Measurements from ENCODE around the gene PAX5.
A peak's percentile ranks its signal among the peaks of the same experiment; 100 is the strongest.

The PAX5 gene

DNA sequence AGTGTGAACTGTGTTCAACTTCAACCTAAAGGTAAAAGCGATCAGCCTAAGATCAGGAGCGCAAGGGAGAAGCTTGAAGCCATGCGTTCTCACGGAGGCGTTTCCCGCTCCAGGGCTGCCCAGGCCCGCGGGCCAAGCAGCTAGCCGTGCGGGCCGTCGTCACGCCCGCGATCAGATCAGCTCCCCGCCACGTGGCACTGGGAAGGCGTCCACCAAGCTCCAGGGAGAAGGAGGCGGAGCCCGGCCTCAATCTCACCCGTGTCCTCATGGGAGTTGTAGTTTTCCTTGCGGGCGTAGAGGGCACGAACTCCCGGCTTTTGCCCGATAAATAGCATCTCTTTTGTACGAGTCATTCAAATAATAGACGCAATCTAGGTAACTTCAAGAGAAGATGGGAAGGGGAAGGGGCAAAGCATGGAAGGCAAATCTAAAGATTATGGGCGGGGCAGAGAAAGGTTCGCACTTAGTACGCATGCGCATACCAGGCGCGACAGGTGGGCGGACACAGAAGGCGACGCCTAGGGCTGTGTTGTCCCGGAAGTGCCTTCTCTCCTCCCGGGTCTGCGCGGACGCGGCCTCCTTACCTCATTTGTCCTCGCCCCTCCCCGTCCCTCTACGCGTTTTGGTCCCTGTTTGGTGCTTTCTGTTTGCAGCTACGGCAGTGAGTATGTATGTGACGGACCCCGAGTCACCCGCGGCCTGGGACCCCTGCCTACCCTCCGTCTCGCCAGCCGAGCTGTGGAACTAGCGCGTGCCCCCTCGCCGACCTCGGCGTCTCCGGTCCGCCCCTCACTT is 45.5 kb upstream of the PAX5 start (continued):
- TF ChIP-seq, protein P1, sequence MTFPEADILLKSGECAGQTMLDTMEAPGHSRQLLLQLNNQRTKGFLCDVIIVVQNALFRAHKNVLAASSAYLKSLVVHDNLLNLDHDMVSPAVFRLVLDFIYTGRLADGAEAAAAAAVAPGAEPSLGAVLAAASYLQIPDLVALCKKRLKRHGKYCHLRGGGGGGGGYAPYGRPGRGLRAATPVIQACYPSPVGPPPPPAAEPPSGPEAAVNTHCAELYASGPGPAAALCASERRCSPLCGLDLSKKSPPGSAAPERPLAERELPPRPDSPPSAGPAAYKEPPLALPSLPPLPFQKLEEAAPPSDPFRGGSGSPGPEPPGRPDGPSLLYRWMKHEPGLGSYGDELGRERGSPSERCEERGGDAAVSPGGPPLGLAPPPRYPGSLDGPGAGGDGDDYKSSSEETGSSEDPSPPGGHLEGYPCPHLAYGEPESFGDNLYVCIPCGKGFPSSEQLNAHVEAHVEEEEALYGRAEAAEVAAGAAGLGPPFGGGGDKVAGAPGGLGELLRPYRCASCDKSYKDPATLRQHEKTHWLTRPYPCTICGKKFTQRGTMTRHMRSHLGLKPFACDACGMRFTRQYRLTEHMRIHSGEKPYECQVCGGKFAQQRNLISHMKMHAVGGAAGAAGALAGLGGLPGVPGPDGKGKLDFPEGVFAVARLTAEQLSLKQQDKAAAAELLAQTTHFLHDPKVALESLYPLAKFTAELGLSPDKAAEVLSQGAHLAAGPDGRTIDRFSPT (tag by site-specific recombination; IDR thresholded peaks at IDR 0.05), result no peak
- TF ChIP-seq SETDB1 (IDR thresholded peaks at IDR 0.05; ENCODE audit: insufficient read length, low read length) (peak; percentile 95), ZFP69B (tag by site-specific recombination; IDR thresholded peaks at IDR 0.05) (peak; percentile 87), ZNF585B (tag by site-specific recombination; IDR thresholded peaks at IDR 0.05) (no peak), SP3 (tag by site-specific recombination; IDR thresholded peaks at IDR 0.05) (peak; percentile 91), ZXDB (tag by site-specific recombination; IDR thresholded peaks at IDR 0.05) (peak; percentile 90), OSR2 (tag by site-specific recombination; IDR thresholded peaks at IDR 0.05) (no peak), ZNF274 (IDR thresholded peaks at IDR 0.05; ENCODE audit: low read length) (no peak), ZNF274 (tag by site-specific recombination; IDR thresholded peaks at IDR 0.05; ENCODE audit: borderline replicate concordance) (no peak), ZBTB8A (tag by site-specific recombination; IDR thresholded peaks at IDR 0.05) (peak; percentile 78), ZNF366 (tag by site-specific recombination; conservative IDR thresholded peaks at IDR 0.05) (peak; percentile 83), KLF1 (tag by site-specific recombination; IDR thresholded peaks at IDR 0.05) (peak; percentile 29), ZNF629 (tag by site-specific recombination; IDR thresholded peaks at IDR 0.05) (peak; percentile 77), ZBTB48 (tag by site-specific recombination; IDR thresholded peaks at IDR 0.05) (peak; percentile 91), ZNF785 (tag by site-specific recombination; IDR thresholded peaks at IDR 0.05) (0 out of 2 replicates have a peak, but pooled peaks have one; percentile 39), ZFP37 (tag by site-specific recombination; IDR thresholded peaks at IDR 0.05) (peak; percentile 29; the same call in 1 of the 2 replicates), SP7 (tag by site-specific recombination; IDR thresholded peaks at IDR 0.05) (peak; percentile 59), ZNF664 (tag by site-specific recombination; IDR thresholded peaks at IDR 0.05) (no peak), ZSCAN30 (tag by site-specific recombination; IDR thresholded peaks at IDR 0.05) (no peak), ZFHX2 (tag by site-specific recombination; conservative IDR thresholded peaks at IDR 0.05) (0 out of 2 replicates have a peak, but pooled peaks have one; percentile 28)
- TF ChIP-seq, protein P2, sequence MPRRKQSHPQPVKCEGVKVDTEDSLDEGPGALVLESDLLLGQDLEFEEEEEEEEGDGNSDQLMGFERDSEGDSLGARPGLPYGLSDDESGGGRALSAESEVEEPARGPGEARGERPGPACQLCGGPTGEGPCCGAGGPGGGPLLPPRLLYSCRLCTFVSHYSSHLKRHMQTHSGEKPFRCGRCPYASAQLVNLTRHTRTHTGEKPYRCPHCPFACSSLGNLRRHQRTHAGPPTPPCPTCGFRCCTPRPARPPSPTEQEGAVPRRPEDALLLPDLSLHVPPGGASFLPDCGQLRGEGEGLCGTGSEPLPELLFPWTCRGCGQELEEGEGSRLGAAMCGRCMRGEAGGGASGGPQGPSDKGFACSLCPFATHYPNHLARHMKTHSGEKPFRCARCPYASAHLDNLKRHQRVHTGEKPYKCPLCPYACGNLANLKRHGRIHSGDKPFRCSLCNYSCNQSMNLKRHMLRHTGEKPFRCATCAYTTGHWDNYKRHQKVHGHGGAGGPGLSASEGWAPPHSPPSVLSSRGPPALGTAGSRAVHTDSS (tag by site-specific recombination; IDR thresholded peaks at IDR 0.05), result no peak
- TF ChIP-seq, protein P3, sequence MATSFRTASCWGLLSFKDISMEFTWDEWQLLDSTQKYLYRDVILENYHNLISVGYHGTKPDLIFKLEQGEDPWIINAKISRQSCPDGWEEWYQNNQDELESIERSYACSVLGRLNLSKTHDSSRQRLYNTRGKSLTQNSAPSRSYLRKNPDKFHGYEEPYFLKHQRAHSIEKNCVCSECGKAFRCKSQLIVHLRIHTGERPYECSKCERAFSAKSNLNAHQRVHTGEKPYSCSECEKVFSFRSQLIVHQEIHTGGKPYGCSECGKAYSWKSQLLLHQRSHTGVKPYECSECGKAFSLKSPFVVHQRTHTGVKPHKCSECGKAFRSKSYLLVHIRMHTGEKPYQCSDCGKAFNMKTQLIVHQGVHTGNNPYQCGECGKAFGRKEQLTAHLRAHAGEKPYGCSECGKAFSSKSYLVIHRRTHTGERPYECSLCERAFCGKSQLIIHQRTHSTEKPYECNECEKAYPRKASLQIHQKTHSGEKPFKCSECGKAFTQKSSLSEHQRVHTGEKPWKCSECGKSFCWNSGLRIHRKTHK (tag by site-specific recombination; IDR thresholded peaks at IDR 0.05), result no peak
- TF ChIP-seq, protein P4, sequence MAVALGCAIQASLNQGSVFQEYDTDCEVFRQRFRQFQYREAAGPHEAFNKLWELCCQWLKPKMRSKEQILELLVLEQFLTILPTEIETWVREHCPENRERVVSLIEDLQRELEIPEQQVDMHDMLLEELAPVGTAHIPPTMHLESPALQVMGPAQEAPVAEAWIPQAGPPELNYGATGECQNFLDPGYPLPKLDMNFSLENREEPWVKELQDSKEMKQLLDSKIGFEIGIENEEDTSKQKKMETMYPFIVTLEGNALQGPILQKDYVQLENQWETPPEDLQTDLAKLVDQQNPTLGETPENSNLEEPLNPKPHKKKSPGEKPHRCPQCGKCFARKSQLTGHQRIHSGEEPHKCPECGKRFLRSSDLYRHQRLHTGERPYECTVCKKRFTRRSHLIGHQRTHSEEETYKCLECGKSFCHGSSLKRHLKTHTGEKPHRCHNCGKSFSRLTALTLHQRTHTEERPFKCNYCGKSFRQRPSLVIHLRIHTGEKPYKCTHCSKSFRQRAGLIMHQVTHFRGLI (tag by site-specific recombination; IDR thresholded peaks at IDR 0.05), result no peak; the same call in 1 of the 2 replicates
- TF ChIP-seq, protein P5, sequence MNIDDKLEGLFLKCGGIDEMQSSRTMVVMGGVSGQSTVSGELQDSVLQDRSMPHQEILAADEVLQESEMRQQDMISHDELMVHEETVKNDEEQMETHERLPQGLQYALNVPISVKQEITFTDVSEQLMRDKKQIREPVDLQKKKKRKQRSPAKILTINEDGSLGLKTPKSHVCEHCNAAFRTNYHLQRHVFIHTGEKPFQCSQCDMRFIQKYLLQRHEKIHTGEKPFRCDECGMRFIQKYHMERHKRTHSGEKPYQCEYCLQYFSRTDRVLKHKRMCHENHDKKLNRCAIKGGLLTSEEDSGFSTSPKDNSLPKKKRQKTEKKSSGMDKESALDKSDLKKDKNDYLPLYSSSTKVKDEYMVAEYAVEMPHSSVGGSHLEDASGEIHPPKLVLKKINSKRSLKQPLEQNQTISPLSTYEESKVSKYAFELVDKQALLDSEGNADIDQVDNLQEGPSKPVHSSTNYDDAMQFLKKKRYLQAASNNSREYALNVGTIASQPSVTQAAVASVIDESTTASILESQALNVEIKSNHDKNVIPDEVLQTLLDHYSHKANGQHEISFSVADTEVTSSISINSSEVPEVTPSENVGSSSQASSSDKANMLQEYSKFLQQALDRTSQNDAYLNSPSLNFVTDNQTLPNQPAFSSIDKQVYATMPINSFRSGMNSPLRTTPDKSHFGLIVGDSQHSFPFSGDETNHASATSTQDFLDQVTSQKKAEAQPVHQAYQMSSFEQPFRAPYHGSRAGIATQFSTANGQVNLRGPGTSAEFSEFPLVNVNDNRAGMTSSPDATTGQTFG (tag by site-specific recombination; IDR thresholded peaks at IDR 0.05; ENCODE audit: borderline replicate concordance), result no peak
- TF ChIP-seq, protein P6, sequence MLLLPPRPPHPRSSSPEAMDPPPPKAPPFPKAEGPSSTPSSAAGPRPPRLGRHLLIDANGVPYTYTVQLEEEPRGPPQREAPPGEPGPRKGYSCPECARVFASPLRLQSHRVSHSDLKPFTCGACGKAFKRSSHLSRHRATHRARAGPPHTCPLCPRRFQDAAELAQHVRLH (tag by site-specific recombination; IDR thresholded peaks at IDR 0.05), result 0 out of 2 replicates have a peak, but pooled peaks have one; percentile 28
- TF ChIP-seq, protein P7, sequence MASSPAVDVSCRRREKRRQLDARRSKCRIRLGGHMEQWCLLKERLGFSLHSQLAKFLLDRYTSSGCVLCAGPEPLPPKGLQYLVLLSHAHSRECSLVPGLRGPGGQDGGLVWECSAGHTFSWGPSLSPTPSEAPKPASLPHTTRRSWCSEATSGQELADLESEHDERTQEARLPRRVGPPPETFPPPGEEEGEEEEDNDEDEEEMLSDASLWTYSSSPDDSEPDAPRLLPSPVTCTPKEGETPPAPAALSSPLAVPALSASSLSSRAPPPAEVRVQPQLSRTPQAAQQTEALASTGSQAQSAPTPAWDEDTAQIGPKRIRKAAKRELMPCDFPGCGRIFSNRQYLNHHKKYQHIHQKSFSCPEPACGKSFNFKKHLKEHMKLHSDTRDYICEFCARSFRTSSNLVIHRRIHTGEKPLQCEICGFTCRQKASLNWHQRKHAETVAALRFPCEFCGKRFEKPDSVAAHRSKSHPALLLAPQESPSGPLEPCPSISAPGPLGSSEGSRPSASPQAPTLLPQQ (tag by site-specific recombination; IDR thresholded peaks at IDR 0.05), result peak; percentile 93

Data from HEK293 (cell line).